OCI-LY3 (cell line): ENCODE measurements around the gene S100A10.

Source experiments
- H2AFZ ChIP-seq: fragments of 200-600, 300-600 bp; shearing (Covaris generic); 2 replicates; pipeline ENCODE4 v1.6.0; 2014; ENCODE audit warnings: antibody characterized with exemption, low read depth, low read length
- H3K27ac ChIP-seq: fragments of 200-600, 300-600 bp; sonication (generic); 2 replicates; pipeline ENCODE4 v1.5.1; 2014; ENCODE audit warnings: mild to moderate bottlenecking, low read length, moderate library complexity, mixed read lengths
- H3K27me3 ChIP-seq: fragments of 200-600, 300-600 bp; sonication (generic); 2 replicates; pipeline ENCODE4 v1.6.1; 2014; ENCODE audit warnings: low read depth, low read length, mixed read lengths
- H3K36me3 ChIP-seq: fragments of 200-600, 300-600 bp; sonication (generic); replicated peaks from 2 replicates; pipeline ENCODE3; 2014; ENCODE audit warnings: low read depth, low read length, mixed read lengths
- H3K4me1 ChIP-seq: fragments of 300-600, 200-600 bp; sonication (generic); 2 replicates; pipeline ENCODE4 v1.6.1; 2014; ENCODE audit warnings: low read length, mixed read lengths
- H3K4me2 ChIP-seq: fragments of 200-600, 300-600 bp; sonication (generic); 2 replicates; pipeline ENCODE4 v1.6.1; 2014; ENCODE audit warnings: low read length, mixed read lengths
- H3K4me3 ChIP-seq: fragments of 300-600, 200-600 bp; sonication (generic); 2 replicates; pipeline ENCODE4 v1.5.1; 2014; ENCODE audit warnings: antibody characterized with exemption, mild to moderate bottlenecking, low read length, moderate library complexity
- H3K79me2 ChIP-seq: fragments of 300-600, 200-600 bp; shearing (Covaris generic); 2 replicates; pipeline ENCODE4 v1.6.1; 2014; ENCODE audit warnings: mild to moderate bottlenecking, low read length, mixed read lengths
- H3K9ac ChIP-seq: fragments of 300-600, 200-600 bp; shearing (Covaris generic); 2 replicates; pipeline ENCODE4 v1.6.0; 2014; ENCODE audit warnings: mild to moderate bottlenecking, low read length, moderate library complexity
- H3K9me3 ChIP-seq: fragments of 200-600, 300-600 bp; shearing (Covaris generic); 2 replicates; pipeline ENCODE4 v1.6.1; 2014; ENCODE audit warnings: low read length, mixed read lengths; ENCODE audit not compliant: insufficient read depth
- H4K20me1 ChIP-seq: fragments of 200-600, 300-600 bp; sonication (generic); 2 replicates; pipeline ENCODE4 v1.6.1; 2016; ENCODE audit warnings: low read length, mixed read lengths; ENCODE audit not compliant: insufficient read depth
- EZH2phosphoT487 ChIP-seq: fragments of 200-600 bp; shearing (Covaris generic); IDR thresholded peaks from 2 replicates; pipeline ENCODE4 v1.6.1; 2018; ENCODE audit warnings: antibody characterized with exemption, mixed run types, low read depth
- TF ChIP-seq, protein P1 (sequence below): fragments of 200-600, 300-600 bp; sonication (generic); IDR thresholded peaks from 2 replicates; pipeline ENCODE4 v1.5.1; 2014; ENCODE audit warnings: antibody characterized with exemption, low read length, low read depth

The S100A10 gene

DNA sequence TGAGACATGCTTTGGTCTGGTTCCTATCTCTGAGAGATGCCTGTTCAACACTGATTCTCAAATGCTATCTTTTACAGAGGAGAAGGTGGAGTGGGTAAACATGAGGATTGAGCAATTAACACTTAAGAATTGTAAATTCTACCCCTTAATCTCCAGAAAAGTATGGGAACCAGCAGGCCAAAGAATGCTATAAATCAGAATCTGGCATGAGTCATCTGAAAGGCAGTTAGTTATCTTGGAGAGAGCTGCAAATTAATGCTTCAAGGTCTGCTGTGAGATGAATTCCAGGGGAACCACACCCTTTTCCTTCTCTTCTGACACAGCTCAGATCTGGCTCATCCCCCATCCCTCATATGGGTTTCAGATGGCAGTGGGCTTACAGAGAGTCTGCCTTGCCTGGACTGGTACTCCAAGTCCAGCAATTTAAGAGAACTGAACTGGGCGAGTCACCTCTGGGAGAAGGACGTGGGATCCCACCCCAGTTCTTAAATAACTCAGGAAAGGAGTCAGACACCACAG lies 5.2 kb downstream of the S100A10 start:
- Histone ChIP-seq H3K9ac (no peak overlapping the region), H3K9me3 (no peaks in the 10 kb centered on the region), H3K27ac (no peak overlapping the region), H4K20me1 (peaks cover 55% of the 10 kb centered on the region), H3K27me3 (peaks cover 75% of the 10 kb centered on the region), H3K79me2 (peaks cover 11% of the 10 kb centered on the region; the same call in 1 of the 2 replicates), H3K4me1 (peaks cover 46% of the 10 kb centered on the region), H3K36me3 (peaks cover 25% of the 10 kb centered on the region), H3K4me2 (no peak overlapping the region), H2AFZ (no peak overlapping the region), H3K4me3 (no peak overlapping the region)
- no peak for TF ChIP-seq EZH2phosphoT487
- TF ChIP-seq, protein P1, sequence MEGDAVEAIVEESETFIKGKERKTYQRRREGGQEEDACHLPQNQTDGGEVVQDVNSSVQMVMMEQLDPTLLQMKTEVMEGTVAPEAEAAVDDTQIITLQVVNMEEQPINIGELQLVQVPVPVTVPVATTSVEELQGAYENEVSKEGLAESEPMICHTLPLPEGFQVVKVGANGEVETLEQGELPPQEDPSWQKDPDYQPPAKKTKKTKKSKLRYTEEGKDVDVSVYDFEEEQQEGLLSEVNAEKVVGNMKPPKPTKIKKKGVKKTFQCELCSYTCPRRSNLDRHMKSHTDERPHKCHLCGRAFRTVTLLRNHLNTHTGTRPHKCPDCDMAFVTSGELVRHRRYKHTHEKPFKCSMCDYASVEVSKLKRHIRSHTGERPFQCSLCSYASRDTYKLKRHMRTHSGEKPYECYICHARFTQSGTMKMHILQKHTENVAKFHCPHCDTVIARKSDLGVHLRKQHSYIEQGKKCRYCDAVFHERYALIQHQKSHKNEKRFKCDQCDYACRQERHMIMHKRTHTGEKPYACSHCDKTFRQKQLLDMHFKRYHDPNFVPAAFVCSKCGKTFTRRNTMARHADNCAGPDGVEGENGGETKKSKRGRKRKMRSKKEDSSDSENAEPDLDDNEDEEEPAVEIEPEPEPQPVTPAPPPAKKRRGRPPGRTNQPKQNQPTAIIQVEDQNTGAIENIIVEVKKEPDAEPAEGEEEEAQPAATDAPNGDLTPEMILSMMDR = no peak

DNA sequence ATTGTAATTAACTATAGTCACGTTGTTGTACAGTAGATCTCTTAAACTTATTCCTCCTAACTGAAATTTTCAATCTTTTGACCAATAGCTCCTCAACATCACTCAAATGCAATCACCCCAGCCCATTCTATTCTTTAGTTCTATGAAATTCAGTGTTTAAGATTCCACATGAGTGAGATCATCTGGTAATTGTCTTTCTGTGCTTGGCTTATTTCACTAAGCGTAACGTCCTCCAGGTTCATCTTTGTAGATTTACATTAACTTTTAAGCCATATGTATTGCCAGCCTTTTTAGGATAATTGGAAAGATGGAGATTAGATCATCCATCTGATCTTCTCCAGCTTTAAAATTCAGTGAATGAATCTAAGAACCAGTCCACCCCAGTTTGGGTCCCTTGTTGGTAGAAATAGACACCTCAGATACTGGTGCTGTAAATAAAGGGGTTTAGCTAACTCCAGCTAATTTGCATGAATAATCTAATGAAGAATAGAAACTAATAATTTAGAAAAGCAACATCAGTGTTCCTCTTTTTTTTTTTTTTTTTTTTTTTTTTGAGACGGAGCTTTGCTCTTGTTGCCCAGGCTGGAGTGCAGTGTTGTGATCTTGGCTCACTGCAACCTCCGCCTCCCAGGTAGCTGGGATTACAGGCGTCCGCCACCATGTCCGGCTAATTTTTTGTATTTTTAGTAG lies 7.0 kb downstream of the S100A10 start:
- H3K27me3 ChIP-seq = peaks cover 69% of the 10 kb centered on the region
- no peak overlapping the region for H2AFZ ChIP-seq
- H3K4me2 ChIP-seq = no peak overlapping the region
- H3K4me1 ChIP-seq = peaks cover 35% of the 10 kb centered on the region
- peaks cover 48% of the 10 kb centered on the region for H4K20me1 ChIP-seq
- peaks cover under 1% of the 10 kb centered on the region; the same call in 1 of the 2 replicates for H3K79me2 ChIP-seq
- no peak for TF ChIP-seq EZH2phosphoT487
- TF ChIP-seq, protein P1 = no peak
- H3K27ac ChIP-seq = no peak overlapping the region
- no peak overlapping the region for H3K4me3 ChIP-seq
- H3K9me3 ChIP-seq = no peaks in the 10 kb centered on the region
- H3K9ac ChIP-seq = no peak overlapping the region
- H3K36me3 ChIP-seq = peaks cover 38% of the 10 kb centered on the region

DNA sequence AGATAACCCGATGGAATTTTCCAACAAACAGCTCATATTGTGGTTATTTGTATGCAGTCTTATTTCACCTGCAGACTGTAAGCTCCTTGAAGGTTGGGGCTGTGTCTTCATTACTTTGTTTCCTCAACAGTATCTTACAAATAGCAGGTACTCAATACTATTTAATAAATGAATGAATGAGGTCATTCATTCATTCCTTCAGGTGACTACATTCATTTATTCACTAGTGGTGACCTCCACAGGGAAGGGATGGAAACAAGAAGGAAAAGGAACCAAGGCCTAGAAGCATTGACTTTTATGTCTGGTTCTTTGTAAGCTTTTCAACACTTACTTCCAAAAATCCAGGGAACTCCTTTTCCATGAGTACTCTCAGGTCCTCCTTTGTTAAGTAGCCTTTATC lies 7.9 kb downstream of the S100A10 start:
- Histone ChIP-seq H3K36me3 (peaks cover 45% of the 10 kb centered on the region), H3K79me2 (no peaks in the 10 kb centered on the region), H2AFZ (no peak overlapping the region), H3K4me3 (no peak overlapping the region), H4K20me1 (peaks cover 39% of the 10 kb centered on the region), H3K9me3 (no peaks in the 10 kb centered on the region), H3K4me1 (peaks cover 35% of the 10 kb centered on the region), H3K4me2 (no peak overlapping the region), H3K9ac (no peak overlapping the region), H3K27ac (no peak overlapping the region), H3K27me3 (peaks cover 66% of the 10 kb centered on the region)
- TF ChIP-seq EZH2phosphoT487 = no peak
- TF ChIP-seq, protein P1 = no peak

DNA sequence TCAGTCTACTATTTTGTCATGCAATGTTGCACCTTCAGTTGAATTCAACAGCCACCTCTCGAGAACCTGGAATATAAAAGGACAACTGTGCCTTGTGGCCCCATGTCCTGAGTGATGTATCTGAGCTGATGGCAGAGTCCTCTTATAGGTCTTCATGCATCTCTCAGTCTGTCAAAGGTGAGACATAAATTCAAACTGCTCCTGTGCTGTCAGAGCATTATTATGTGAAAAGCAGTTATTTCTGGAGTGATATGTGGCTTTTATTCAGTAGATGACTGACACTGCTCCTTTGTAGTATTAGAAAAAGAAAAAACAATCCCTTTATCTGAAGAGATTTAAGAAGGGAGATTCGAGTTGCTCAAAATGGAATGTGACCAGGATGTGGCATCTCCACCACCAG lies 8.4 kb downstream of the S100A10 start:
- H3K9ac ChIP-seq = no peak overlapping the region
- peak overlapping the region; percentile 58 for H3K4me2 ChIP-seq
- peaks cover 35% of the 10 kb centered on the region for H3K4me1 ChIP-seq
- no peaks in the 10 kb centered on the region for H3K9me3 ChIP-seq
- peak overlapping the region; percentile 3; the same call in 1 of the 2 replicates for H3K4me3 ChIP-seq
- H4K20me1 ChIP-seq = peaks cover 35% of the 10 kb centered on the region
- H3K36me3 ChIP-seq = peaks cover 45% of the 10 kb centered on the region
- TF ChIP-seq, protein P1 = no peak
- TF ChIP-seq EZH2phosphoT487 = no peak
- no peak overlapping the region for H3K27ac ChIP-seq
- peaks cover 66% of the 10 kb centered on the region for H3K27me3 ChIP-seq
- no peaks in the 10 kb centered on the region for H3K79me2 ChIP-seq
- no peak overlapping the region for H2AFZ ChIP-seq
